ENCODE measurements around the gene MECP2.

The MECP2 gene

GRCh38 chrX:154061801-154062200, 35.7 kb downstream of the MECP2 start:
- Histone ChIP-seq H4K20me1 (ENCODE audit: insufficient read depth) (0 out of 2 replicates have a peak, but pooled peaks cover 4% of the 10 kb centered on the region), H3K27me3 (ENCODE audit: insufficient read depth, low read depth) (no peaks in the 10 kb centered on the region), H3K36me3 (ENCODE audit: insufficient read depth) (no peaks in the 10 kb centered on the region), H3K4me3 (IDR thresholded peaks at IDR 0.05; ENCODE audit: insufficient read depth, low read depth, low read length) (no peak overlapping the region), H3K4me2 (no peak overlapping the region), H3K27ac (no peak overlapping the region), H3K79me2 (ENCODE audit: insufficient read depth, low read depth) (peaks cover 45% of the 10 kb centered on the region; the same call in 1 of the 2 replicates), H2AFZ (ENCODE audit: low read depth) (no peak overlapping the region), H3K9ac (no peak overlapping the region), H3K4me1 (ENCODE audit: low read depth, poor library complexity, severe bottlenecking) (peaks cover 18% of the 10 kb centered on the region)
- no peak for TF ChIP-seq CTCF (conservative IDR thresholded peaks at IDR 0.05; ENCODE audit: low read depth, low read length)

DNA sequence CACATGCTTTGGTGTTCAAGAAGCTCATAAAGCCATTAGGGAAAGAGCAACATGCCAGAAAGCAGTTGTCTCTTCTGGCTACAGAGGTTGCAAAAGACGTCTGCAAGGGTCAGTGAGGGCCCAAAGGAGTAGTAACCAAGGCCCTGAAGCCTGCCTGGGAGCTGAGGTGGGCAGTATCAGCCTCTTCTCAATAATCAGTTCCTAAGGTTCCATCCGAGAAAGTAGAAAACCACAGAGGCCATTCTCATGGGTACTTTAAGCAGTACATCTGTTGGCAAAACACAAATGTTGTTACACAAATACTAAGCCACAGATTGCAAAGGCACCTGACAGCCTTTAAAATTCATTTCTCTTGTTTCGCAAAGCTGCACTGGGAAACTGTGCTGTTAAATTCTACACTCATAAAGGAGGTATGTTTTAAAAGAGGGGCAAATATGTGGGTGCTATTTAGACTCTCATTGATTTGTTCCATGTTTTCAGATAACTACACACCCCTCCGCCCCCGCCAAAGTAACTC, 37.7 kb downstream of the MECP2 start:
- Histone ChIP-seq H3K79me2 (ENCODE audit: insufficient read depth, low read depth) (peaks cover 29% of the 10 kb centered on the region; the same call in 1 of the 2 replicates), H3K27ac (no peak overlapping the region), H3K9ac (no peak overlapping the region), H3K4me1 (ENCODE audit: low read depth, poor library complexity, severe bottlenecking) (peaks cover 15% of the 10 kb centered on the region), H3K4me3 (IDR thresholded peaks at IDR 0.05; ENCODE audit: insufficient read depth, low read depth, low read length) (no peak overlapping the region), H3K36me3 (ENCODE audit: insufficient read depth) (no peaks in the 10 kb centered on the region), H2AFZ (ENCODE audit: low read depth) (no peak overlapping the region), H4K20me1 (ENCODE audit: insufficient read depth) (0 out of 2 replicates have a peak, but pooled peaks cover 4% of the 10 kb centered on the region), H3K27me3 (ENCODE audit: insufficient read depth, low read depth) (no peaks in the 10 kb centered on the region), H3K4me2 (no peak overlapping the region)
- no peak for TF ChIP-seq CTCF (conservative IDR thresholded peaks at IDR 0.05; ENCODE audit: low read depth, low read length)

DNA sequence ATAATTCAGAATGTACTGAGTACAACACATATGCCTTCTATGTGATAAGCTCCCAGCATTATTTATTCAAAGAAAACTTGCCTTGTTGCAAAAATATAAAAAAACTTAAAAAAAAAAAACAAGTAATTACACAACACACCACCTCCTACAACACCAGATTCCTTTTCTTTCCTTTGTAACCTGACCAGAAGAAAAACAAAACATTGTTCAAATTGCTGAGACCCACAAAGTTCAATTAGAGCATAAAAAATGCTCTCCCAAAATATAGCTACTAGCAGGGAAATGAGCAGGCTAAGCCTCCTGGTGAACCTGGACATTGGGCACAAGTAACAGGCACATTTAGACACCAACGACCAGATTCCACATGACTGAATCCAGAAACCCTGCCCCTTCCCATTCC, 38.3 kb downstream of the MECP2 start:
- no peaks in the 10 kb centered on the region for H3K36me3 ChIP-seq (ENCODE audit: insufficient read depth)
- H3K4me1 ChIP-seq (ENCODE audit: low read depth, poor library complexity, severe bottlenecking): peaks cover 15% of the 10 kb centered on the region
- TF ChIP-seq CTCF (conservative IDR thresholded peaks at IDR 0.05; ENCODE audit: low read depth, low read length): no peak
- H3K9ac ChIP-seq: no peak overlapping the region
- H4K20me1 ChIP-seq (ENCODE audit: insufficient read depth): 0 out of 2 replicates have a peak, but pooled peaks cover 4% of the 10 kb centered on the region
- H3K4me2 ChIP-seq: no peak overlapping the region
- H3K27ac ChIP-seq: no peak overlapping the region
- H2AFZ ChIP-seq (ENCODE audit: low read depth): no peak overlapping the region
- no peaks in the 10 kb centered on the region for H3K27me3 ChIP-seq (ENCODE audit: insufficient read depth, low read depth)
- peaks cover 26% of the 10 kb centered on the region; the same call in 1 of the 2 replicates for H3K79me2 ChIP-seq (ENCODE audit: insufficient read depth, low read depth)
- H3K4me3 ChIP-seq (IDR thresholded peaks at IDR 0.05; ENCODE audit: insufficient read depth, low read depth, low read length): no peak overlapping the region

DNA sequence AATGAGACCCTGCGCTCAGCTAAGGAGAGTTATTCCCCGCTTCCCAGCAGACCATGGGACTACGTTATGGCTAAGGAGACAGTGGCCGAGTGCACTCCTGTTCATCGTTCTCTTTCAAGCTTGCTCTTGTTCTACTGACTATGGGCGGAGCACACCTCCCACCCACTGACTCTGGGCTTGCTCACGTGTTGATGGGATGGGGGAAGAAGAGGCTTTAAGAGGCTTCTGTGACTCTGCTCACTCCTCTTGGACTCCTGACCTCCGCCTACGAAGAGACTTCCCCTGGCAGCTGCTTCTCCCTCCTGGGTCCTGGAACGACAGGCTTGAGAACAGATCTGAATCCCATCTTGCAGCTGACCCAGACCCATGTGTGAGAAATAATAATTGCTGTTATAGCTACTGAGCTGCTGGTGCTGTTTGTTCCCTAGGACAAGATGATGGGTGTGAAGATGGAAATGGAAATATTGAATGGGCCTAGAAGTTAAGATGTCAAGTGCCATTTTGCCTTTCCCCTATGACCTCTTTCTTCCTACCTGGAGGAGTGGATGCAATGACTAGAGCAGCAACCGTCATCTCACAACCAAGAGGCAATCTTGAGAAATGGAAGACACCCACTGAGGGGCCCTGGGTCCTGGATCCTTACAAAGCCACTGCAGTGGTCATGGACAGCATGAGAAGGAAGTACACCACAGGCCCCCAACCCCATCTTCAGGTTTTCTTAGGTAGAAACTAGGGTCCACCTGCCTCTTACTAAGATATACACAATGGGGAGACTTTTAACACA, 39.1 kb downstream of the MECP2 start:
- Histone ChIP-seq H2AFZ (ENCODE audit: low read depth) (no peak overlapping the region), H3K79me2 (ENCODE audit: insufficient read depth, low read depth) (peaks cover 18% of the 10 kb centered on the region; the same call in 1 of the 2 replicates), H3K36me3 (ENCODE audit: insufficient read depth) (no peaks in the 10 kb centered on the region), H3K9ac (no peak overlapping the region), H3K27me3 (ENCODE audit: insufficient read depth, low read depth) (no peaks in the 10 kb centered on the region), H3K4me2 (no peak overlapping the region), H4K20me1 (ENCODE audit: insufficient read depth) (0 out of 2 replicates have a peak, but pooled peaks cover 4% of the 10 kb centered on the region), H3K27ac (no peak overlapping the region), H3K4me1 (ENCODE audit: low read depth, poor library complexity, severe bottlenecking) (peaks cover 15% of the 10 kb centered on the region), H3K4me3 (IDR thresholded peaks at IDR 0.05; ENCODE audit: insufficient read depth, low read depth, low read length) (no peak overlapping the region)
- no peak for TF ChIP-seq CTCF (conservative IDR thresholded peaks at IDR 0.05; ENCODE audit: low read depth, low read length)
